GM21390 (cell line): Measurements from ENCODE around the gene REPS1.
A peak's percentile ranks its signal among the peaks of the same experiment; 100 is the strongest.
"Not testable (repeated sequence)": the region's sequence is repeated elsewhere in the genome, so short reads cannot be mapped to it uniquely, and the experiment has no call there.

Experiments used
- ATAC-seq: cut with Tn5 transposase; IDR thresholded peaks from one replicate; pipeline ENCODE4 v1.9.1; 2021; ENCODE audit not compliant: unreplicated experiment

REPS1 gene

DNA sequence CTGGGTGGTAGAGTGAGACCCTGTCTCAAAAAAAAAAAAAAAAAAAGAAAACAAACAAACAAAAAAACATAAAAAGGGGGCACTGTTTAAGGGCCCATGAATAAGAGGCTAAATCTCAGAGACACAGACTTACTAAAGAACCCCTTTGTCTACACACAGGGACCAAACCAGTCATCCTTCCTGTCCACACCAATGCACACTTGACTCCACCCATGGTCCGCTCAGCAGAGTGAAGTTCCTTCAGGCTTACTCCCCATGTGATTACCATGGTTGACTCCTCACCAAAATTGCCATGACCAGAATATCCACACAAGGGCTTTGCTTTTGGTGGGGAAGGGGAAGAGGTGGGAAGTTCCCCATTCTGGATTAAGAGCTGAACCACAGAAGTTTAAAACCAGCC is 19.4 kb upstream of the REPS1 start:
- no peak for ATAC-seq

DNA sequence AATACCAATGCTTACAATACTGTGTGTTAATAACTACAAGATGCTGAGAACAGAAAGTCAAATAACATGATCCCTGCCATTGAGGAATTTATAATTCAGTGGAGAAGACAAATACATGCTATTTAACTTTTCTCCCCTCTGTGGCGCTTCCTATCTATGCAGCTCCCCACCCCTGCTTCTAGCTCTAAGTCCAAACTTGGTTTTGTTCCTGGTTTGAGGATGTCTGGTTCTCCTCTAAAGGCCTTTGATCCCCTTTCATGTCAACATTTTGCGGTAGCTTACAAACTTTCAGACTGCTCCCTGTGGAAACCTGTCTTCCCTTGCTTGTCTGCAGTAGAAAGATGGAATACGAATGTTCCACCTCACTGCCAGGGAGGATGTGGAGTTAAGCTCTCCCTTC is 18.4 kb upstream of the REPS1 start:
- no peak for ATAC-seq

DNA sequence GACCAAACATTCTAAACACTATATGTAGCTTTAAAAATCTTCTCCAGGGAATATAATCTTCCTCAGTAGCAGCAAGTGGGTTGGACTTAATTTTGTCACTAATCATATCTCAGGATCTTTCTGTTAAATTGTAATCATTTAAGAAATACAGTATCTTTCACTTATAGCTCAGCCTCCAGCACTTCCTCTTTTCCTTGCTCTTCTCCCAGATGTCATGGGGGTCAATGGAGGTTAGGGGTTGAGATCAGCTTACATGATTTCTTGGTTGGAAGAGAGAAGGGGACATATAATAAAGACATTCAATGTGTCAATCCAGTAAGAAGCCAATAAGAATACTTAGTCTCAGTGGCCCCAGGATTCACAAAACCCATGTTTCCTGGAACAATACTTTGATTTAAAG is 15.7 kb upstream of the REPS1 start:
- no peak for ATAC-seq

DNA sequence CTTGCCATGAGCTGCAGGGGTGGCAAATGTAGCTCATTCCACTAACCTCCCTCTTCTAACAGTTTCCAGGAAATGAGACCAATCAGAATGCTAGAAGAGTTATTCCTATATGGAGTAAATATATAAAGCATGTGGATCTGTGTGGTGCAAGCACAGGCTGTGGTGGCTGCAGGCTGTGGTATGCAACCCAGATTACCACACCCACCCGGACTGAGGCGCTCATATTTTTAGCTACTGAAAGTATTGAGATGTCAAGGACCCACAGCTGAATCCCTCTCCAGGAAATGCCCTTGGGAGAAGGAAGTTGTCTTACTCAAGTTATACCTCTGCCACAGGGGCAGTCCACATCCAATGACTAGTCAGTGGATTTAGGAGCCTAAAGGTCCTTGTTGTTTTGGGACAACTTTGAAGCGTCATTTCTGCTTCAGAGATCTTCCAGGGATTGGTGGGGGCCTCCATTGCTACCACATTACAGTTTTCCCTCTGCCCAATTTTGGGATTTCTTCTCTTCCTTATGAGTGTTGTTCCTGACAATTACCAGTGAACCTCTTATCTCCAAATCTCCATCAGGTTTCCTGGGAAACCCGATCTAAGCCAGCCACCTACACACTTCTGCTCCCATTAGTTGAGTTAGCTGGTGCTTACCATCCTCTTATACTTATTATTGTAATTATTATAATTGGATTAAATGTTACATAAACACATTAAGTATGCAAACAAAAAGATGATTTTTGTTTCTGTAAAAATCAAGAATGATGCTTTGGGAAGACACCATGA is 12.1 kb upstream of the REPS1 start:
- ATAC-seq = no peak

DNA sequence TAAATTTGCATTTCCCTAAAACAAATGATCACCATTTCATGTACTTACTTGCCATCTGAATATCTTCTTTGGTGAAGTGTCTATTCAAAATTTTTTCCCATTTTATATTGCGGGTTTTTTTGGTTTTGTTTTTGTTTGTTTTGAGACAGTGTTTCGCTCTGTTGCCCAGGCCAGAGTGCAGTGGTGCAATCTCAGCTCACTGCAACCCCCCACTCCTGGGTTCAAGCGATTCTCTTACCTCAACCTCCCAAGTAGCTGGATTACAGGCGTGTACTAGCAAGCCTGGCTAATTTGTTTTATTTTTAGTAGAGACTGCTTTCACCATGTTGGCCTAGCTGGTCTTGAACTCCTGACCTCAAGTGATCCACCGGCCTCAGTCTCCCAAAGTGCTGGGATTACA is 9.1 kb upstream of the REPS1 start:
- no peak for ATAC-seq

DNA sequence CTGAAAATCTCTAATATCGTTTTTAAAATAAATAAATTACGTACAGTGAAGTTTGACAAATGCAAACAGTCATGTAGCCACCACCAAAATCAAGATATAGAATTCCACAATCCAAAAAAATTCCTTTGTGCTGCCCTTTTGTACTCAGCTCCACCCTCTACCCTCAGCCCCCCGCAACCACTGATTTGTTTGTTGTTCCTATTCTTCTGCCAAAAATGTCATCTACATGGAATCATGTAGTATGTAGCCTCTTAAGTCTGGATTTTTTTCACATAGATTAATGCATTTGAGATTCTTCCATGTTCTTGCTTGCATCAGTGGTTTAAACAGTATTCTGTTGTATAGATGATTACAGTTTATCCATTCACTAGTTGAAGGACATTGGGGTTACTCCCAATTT is 8.5 kb upstream of the REPS1 start:
- no peak for ATAC-seq

DNA sequence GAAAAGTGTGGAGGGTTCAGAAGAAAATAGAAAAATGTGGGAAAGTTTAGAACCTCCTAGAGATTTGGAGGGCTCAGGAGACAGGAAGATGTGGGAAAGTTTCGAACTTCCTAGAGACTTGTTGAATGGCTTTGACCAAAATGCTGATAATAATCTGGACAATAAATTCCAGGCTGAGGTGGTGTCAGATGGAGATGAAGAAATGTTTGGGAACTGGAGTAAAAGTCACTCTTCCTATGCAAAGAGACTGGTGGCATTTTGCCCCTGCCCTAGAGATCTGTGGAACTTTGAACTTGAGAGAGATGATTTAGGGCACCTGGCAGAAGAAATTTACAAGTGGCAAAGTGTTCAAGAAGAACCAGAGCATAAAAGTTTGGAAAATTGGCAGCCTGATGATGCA is 5.4 kb upstream of the REPS1 start:
- ATAC-seq = not testable (repeated sequence)

DNA sequence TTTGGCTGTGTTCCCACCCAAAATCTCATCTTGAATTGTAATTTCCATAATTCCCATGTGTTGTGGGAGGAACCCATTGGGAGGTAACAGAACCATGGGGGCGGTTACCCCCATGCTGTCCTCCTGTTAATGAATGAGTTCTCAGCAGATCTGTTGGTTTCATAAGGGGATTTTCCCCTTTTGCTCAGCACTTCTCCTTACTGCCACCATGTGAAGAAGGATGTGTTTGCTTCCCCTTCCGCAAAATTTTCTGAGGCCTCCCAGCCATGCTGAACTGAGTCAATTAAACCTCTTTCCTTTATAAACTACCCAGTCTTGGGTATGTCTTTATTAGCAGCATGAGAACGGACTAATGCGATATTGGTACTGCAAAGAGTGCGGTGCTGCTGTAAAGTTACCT is 4.9 kb upstream of the REPS1 start:
- ATAC-seq = not testable (repeated sequence)

DNA sequence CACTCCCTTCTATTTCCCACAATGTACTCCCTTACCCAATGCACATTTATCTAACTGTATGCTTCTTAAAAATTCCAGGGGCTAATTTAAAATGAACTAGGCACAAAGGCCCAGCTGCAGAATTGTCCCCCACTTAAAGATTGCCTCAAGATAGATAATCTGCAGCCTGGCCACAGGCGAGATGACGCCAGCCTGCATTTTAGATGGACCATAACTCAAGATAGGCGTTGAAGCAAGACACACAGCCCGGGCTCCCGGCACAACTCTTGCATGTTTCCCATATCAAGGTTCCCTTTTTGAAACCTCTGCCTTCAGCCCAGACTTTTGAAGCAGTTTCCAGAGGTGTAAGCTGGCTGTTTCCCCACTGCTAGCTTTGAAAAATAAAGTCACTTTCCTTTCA is 3.2 kb upstream of the REPS1 start:
- no peak for ATAC-seq

DNA sequence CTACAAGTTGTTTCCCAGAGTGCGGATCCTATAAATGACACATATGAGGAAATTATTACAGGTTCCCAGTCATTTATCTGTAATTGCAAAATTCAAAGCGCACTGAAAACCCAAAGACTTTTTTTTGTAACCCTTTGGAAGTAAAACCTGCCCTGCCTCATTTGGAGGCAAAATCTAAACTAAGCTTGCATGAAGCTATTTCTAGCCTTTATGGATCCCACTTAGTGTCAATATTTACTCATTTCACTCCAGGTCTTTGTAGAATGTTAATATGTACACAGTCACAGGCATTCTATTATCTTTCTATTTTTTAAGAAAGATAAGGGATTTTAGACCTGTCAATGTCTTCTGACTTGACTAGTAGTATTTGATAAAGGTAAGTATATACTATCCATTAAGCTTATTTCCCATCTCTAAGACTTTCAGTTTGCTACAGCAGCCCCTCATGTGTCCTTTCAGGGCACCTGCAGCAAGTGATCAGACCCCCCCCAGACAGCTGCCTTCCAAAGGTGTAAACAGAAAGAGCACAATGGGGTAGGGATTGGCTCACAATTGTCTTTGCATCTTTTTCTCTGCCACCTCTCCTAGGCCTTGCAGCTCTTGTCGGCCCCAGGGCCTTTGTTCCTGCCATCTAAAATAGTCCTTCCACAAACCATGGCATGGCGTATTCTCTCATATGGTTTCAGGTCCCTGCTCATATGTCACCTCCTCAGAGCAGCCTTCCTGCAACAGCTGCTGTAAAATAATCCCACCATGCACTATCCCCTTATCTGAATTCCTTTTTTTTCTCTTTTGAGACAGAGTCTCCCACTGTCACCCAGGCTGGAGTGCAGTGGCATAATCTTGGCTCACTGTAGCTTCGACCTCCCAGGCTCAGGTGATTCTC is 1.3 kb upstream of the REPS1 start:
- no peak for ATAC-seq

DNA sequence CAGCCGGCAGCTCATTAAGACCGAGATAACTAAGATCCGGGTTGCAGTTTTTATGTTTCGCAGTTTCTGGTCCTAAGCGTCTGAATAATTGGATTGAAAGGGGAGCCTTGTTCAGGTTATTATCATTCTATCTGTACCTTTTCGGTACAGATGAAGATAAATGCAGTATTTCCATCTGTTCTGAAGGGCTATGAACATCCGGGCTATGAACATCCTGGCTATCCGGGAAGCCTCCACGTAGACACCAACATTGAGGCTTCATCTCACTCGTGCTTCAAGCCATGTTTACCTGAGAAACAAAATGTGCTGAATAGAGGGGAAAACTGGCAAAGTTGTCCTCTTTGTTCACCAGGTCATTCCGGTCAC is 399 bp upstream of the REPS1 start:
- peak; percentile 14 for ATAC-seq

DNA sequence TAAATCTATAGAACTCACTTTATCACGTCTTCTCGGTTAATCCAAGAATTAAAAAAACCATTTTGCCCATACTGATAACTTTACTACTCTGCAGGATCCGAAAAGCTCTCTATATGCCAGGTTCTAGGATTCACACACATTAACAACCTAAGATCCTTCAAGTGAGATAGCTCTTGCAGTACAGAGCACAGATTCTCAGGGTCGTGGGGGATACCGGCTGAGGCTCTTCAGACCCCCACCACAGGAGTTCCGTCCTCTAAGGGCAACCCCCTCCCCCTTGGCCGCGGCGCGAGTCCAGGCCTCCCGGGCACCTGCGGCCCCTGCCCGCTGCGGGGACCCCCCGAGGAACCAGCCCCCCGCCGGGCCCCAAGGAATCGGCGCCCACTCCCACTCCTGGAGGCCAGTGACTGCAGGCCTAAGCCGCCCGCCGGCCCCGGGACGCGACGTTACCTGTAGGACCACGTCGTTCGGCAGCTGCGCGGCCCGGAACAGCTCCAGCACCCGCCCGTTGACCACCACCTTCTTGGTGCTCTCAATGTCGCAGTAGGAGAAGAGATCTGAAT is 892 bp downstream of the REPS1 start:
- ATAC-seq = no peak

DNA sequence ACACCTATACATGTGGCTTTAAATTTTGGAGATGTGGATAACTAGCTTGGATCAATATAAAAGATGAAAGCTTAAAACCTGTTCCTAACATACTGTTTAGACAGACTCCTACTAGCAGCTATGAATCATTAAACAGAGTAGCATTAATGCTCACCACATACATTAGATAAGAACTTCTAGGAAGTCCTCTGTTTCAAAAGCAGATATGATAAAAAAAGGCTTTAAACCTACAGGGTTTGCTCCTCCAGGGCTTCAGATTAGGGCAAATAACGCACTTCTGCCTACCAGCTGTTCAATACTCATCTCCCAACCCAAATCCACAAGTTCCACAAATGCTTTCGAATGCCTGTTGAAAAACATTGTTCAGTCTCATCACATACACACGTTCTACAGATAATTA is 1.5 kb downstream of the REPS1 start:
- no peak for ATAC-seq

DNA sequence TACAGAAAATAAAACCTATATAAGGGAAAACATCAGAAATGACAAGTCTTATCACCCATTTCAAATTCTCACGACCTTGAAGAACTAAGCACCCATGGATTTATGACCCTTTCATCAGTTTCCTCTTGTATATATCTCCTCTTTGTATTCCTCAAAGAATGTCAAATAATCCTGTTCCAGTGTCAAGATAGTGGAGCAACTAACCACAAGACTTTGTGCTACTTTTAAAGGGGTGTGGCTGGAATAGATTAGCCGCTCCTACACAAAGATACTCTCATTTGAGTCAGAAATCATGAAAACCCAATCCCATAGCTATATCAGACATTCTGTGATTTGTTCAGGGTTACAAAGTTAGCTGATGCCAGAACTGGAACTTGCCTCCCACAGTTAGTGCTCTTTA is 6.6 kb downstream of the REPS1 start:
- ATAC-seq = no peak

DNA sequence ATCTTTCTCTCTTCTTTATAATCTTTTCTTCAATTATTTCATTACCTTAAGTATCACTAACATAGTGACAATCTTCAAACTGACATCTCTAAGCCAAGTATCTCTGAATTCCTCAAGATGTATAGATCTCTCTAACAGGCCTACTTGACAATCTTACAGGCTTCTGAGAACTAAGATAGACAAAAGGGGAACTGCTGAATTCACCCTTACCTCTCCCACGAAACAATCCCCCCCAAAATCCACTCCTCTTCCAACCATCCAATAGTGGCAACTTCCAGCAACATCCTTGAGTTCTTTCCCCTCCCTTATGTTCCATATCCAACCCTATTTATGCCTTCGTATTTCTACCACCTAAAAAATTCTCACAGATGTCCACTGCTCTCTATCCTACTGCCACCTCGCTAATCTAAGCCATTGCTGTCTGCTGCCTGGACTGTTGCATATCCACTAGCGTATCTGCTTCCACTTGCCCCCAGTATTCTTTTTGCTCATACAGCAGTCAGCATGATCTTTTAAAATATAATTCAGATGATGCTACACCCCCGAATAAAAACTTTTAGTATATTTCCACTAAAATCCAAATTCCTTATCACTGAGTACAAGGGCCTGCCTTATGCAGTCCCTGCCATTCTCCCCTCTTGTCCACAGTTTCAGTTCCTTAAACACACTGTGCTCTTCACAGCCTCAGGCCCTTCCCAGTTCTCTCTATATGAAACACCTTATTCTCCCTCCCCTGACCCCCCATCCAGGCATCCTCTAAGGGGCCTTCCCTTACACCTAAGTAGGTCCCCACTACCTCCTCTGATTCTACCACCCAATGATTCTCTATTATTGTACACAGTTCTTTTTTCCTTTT is 8.0 kb downstream of the REPS1 start:
- ATAC-seq = no peak

DNA sequence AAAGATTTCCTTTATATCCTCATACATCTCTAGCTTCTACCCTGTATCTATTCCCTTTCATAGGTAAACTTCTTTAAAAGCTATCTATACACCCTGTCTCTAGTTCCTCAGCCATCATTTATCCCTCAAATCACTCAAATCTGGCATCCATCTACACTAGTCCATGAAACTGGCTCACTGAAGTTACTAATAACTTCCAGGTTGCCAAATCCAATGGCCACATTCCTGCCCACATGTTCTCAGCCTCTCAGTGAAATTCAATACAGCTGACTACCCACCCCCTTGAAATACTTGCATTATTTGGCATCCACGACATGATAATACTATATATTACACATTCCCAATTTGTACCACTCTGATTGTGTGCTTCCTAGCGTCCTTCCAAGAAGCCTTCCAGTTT is 8.7 kb downstream of the REPS1 start:
- no peak for ATAC-seq

DNA sequence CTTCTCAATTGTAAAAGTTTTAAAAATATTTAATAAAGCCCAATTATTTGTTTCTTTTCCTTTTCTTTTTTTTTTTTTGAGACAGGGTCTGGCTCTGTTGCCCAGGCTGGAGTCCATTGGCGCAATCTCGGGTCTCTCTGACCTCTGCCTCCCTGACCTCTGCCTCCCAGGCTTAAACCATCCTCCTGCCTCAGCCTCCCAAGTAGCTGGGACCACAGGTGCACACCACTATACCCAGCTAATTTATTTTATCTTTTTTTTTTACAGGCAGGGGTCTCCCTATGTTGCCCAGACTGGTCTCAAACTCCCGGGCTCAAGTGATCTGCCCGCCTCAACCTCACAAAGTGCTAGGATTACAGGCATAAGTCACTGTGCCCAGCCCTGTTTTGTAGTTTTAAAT is 9.8 kb downstream of the REPS1 start:
- no peak for ATAC-seq

DNA sequence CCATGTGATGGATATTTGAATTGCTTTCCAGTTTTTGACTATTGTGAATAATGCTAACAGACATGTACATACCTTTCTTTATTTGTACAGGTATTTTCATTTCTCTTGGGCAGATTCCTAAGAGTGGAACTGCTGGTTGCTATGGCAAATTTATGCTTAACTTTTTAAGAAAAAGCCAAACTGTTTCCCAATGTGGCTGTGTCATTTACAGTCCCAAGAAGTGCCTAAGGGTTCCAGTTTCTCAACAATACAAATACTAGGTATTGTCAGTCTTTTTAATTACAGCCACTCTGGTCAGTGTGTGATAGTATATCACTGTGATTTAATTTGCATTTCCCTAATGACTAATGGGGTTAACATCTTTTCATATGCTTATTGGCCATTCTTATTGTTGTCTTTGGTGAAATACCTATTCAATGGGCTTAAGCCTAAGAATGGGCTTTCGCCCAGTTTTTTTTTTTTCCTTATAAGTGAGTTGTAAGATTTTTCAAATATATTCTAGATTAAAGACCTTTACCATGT is 10.3 kb downstream of the REPS1 start:
- no peak for ATAC-seq

DNA sequence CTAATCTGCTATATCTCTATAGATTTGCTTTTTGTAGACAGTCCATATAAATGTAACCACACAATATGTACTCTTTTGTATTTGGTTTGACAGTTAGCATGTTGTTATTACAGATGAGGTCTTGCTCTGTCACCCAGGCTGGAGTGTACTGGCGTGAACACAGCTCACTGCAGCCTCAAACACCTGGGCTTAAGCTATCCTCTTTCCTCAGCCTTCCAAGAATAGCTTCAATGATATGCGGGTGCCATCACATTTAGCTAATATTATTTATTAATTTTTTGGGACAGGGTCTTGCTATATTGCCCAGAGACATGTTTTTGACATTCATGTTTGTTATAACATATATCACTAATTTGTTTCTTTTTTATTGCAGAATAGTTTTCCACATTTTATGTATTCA is 10.8 kb downstream of the REPS1 start:
- ATAC-seq = no peak

DNA sequence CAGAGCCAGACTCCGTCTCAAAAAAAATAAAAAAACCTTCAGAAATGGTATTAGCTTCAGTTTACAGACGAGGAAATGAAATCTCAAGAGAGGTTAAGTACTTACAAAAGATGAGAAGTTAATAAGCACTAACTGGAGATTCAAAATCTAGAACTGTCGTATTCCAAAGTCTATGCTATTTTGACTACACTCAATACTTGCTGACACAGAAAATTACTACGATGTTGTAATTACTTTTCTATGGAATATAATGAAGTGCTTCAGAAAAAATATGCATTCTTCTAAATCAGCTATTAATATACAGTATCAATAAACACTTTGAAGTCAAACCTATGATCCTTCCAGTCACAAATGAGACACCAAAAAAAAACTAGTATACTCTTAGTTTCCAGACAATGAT is 12.2 kb downstream of the REPS1 start:
- ATAC-seq = no peak
